NCI-H128 (cell line): ENCODE results near the gene ALDH9A1.
"Not testable (repeated sequence)": the region's sequence is repeated elsewhere in the genome, so short reads cannot be mapped to it uniquely, and the experiment has no call there.

Experiments used
- DNase-seq: peaks from one replicate; lab custom pipeline; 2025; ENCODE audit not compliant: unreplicated experiment; lab: John Stamatoyannopoulos, UW

The ALDH9A1 gene

GRCh38 chr1:165697881-165698760 is at the start of gene ALDH9A1:
TSS of gene ALDH9A1 (minus strand) at chr1:165698562. CDS start at chr1:165698558, 4 bp downstream.
- peak; percentile 72 for DNase-seq

- no peak for DNase-seq
These were observed 49.5 kb upstream of the ALDH9A1 start for GRCh38 chr1:165747632-165748447.

- not testable (repeated sequence) for DNase-seq
These were observed 46.6 kb upstream of the ALDH9A1 start for GRCh38 chr1:165744913-165745312.

GRCh38 chr1:165742194-165742593 is 43.8 kb upstream of the ALDH9A1 start:
- no peak for DNase-seq

GRCh38 chr1:165738794-165739193 is 40.4 kb upstream of the ALDH9A1 start:
- DNase-seq = no peak

GRCh38 chr1:165737196-165737595 is 38.8 kb upstream of the ALDH9A1 start:
- no peak for DNase-seq

GRCh38 chr1:165734906-165735305 is 36.5 kb upstream of the ALDH9A1 start:
- DNase-seq = no peak

- DNase-seq = no peak
These were observed 28.5 kb upstream of the ALDH9A1 start for GRCh38 chr1:165726841-165727240.

GRCh38 chr1:165726169-165726568 is 27.8 kb upstream of the ALDH9A1 start:
- no peak for DNase-seq

- DNase-seq = peak; percentile 58
These were observed 19.7 kb upstream of the ALDH9A1 start for GRCh38 chr1:165717918-165718515.

GRCh38 chr1:165716265-165717051 is 18.1 kb upstream of the ALDH9A1 start:
- DNase-seq = not testable (repeated sequence)

- no peak for DNase-seq
These were observed 14.4 kb upstream of the ALDH9A1 start for GRCh38 chr1:165712764-165713163.

- DNase-seq = no peak
These were observed 9.8 kb upstream of the ALDH9A1 start for GRCh38 chr1:165707984-165708706.

GRCh38 chr1:165703648-165704047 is 5.3 kb upstream of the ALDH9A1 start:
- DNase-seq = no peak

- DNase-seq = not testable (repeated sequence)
These were observed 3.6 kb upstream of the ALDH9A1 start for GRCh38 chr1:165701922-165702321.

GRCh38 chr1:165699577-165699976 is 1.2 kb upstream of the ALDH9A1 start:
- no peak for DNase-seq

- no peak for DNase-seq
These were observed 345 bp upstream of the ALDH9A1 start for GRCh38 chr1:165698761-165699052.

GRCh38 chr1:165697491-165697880 is 876 bp downstream of the ALDH9A1 start:
- DNase-seq = no peak

- DNase-seq = no peak
These were observed 1.7 kb downstream of the ALDH9A1 start for GRCh38 chr1:165696625-165697100.

- no peak for DNase-seq
These were observed 3.3 kb downstream of the ALDH9A1 start for GRCh38 chr1:165695031-165695430.
